A549 (cell line): ENCODE data around the gene PRKG1.

ENCODE experiments used
- ATOH8 ChIP-seq: fragments of 250-450 bp; sonication (Bioruptor Pico); IDR thresholded peaks from 2 replicates; pipeline ENCODE4 v1.5.0; 2020; ENCODE audit warnings: low read depth, mild to moderate bottlenecking, moderate library complexity
- CTCF ChIP-seq: fragments of >200 bp; sonication (Bioruptor Twin); formaldehyde crosslinking; IDR thresholded peaks from 3 replicates; pipeline ENCODE4 v1.5.1; 2016
- KDM1A ChIP-seq: fragments of 200-600 bp; sonication (generic); IDR thresholded peaks from 2 replicates; pipeline ENCODE4 v1.6.1; 2016; ENCODE audit warnings: low read depth, mild to moderate bottlenecking
- NR3C1 ChIP-seq: fragments of >200 bp; sonication (Bioruptor Twin); formaldehyde crosslinking; IDR thresholded peaks from 3 replicates; pipeline ENCODE4 v1.6.1; 2017
- POLR2A ChIP-seq: IDR thresholded peaks from 2 replicates; pipeline ENCODE4 v1.6.1; 2012; ENCODE audit warnings: mild to moderate bottlenecking, low read length
- SMC3 ChIP-seq: fragments of >200 bp; sonication (Bioruptor Twin); formaldehyde crosslinking; IDR thresholded peaks from 3 replicates; pipeline ENCODE4 v1.6.1; 2018; ENCODE audit warnings: inconsistent platforms

DNA sequence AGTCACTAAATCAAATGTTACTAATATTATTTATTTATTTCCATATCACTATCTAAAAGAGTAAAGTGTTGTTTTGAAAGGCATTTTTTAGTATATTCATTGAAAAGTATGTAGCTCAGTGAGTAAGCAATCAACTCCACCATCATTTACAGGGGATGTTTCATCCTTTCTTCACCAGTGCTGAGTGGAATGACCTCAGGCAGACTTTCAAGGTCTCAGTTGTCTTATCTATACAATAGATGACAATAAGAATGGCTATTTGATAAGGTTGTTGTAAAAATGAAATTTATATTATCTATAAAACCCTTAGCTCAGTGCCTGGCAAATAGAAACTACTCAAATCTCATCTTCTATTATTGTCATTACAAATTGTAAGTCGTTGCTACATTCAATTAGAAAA is 829.4 kb downstream of the PRKG1 start:
- TF ChIP-seq CTCF (no peak), POLR2A (no peak), NR3C1 (no peak), KDM1A (no peak), SMC3 (no peak), ATOH8 (CRISPR knock-in tag) (no peak)
